Psoas muscle (tissue), 8 donors: ENCODE results near the gene TNFRSF25. TPM values are rescaled to one million over a fixed set of nuclear protein-coding genes. Genes with fewer than 3 reads are reported as not detected.
"Not testable (repeated sequence)": the region's sequence is repeated elsewhere in the genome, so short reads cannot be mapped to it uniquely, and the experiment has no call there.

Source experiments
- ATAC-seq, 4 donors: fragments of 200-7000 bp; cut with Tn5 transposase; one replicate each; pipeline ENCODE4 v1.9.1; 2020; ENCODE audit warnings: moderate library complexity in 3 of 4, mild to moderate bottlenecking in 2 of 4
- DNase-seq, 2 donors: peaks; one replicate each; pipeline ENCODE4 v3.0.0-alpha.2; 2020
- H3K27ac ChIP-seq: fragments of 200-600 bp; one replicate; pipeline ENCODE4 v1.8.0; 2022
- H3K27me3 ChIP-seq, 3 donors: fragments of 200-600 bp in 1 of 3; one replicate each; pipeline versions ENCODE4 v1.6.1 to v1.8.0; 2013 to 2022; ENCODE audit warnings: low read length in 2 of 3, mild to moderate bottlenecking in 2 of 3, moderate library complexity in 1 of 3; ENCODE audit not compliant: insufficient read depth in 3 of 3
- H3K36me3 ChIP-seq, 2 donors: fragments of 200-600 bp in 1 of 2; one replicate each; pipeline versions ENCODE4 v1.6.1 to v1.8.0; 2013 to 2022; ENCODE audit warnings: low read depth in 1 of 2, mild to moderate bottlenecking in 1 of 2, moderate library complexity in 1 of 2; ENCODE audit not compliant: insufficient read depth in 1 of 2
- H3K4me1 ChIP-seq: fragments of 200-600 bp; one replicate; pipeline ENCODE4 v1.8.0; 2022
- H3K4me3 ChIP-seq: fragments of 200-600 bp; one replicate; pipeline ENCODE4 v1.8.0; 2022; ENCODE audit warnings: mild to moderate bottlenecking
- H3K9me3 ChIP-seq: fragments of 200-600 bp; one replicate; pipeline ENCODE4 v1.8.0; 2022
- WGBS, 3 donors: extraction: QIAGEN DNeasy Blood & Tissue Kit; methylation state at CpG; one replicate each; pipeline versions ENCODE4 v1.1.6 to v1.1.7; 2013; 5-methylcytosine and 5-hydroxymethylcytosine counted together
- intact Hi-C, 2 donors: fragments of 100-400 bp; cut with DNase I; formaldehyde crosslinking; loops; one replicate each; pipeline versions ENCODE4 v1.11.0 to v1.14.2; 2022
- polyA plus RNA-seq, 3 donors: library from polyadenylated mRNA; stranded (reverse); fragments of 200-250 nt; gene quantifications; one replicate each; pipeline ENCODE4 v1.2.3, GENCODE V29; 2013
- total RNA-seq, 4 donors: library from RNA; stranded (reverse); fragmentation: NEBNext Ultra II Directional in 2 of 4; extraction: Animal tissue kit (Norgen Biotek cat#: 25700) in 2 of 4; gene quantifications; one replicate each; pipeline versions ENCODE4 v1.2.1 to v1.2.4, GENCODE V29; 2021 to 2023
- TF ChIP-seq, protein P1 (sequence below): fragments of 200-600 bp; IDR thresholded peaks from one replicate; pipeline ENCODE4 v1.8.0; 2022; ENCODE audit warnings: antibody characterized with exemption
- donor health status: healthy with polysubstance abuse.
- donor health status: DM: no; HTN: no; CAD: no; lungs with moderate emphysema.
- donor health status: Bipolar disorder and iron deficiency.
- donor health status: healthy.
- donor health status: DM: yes; HTN: yes; CAD: no.
- donor health status: DM: no; HTN: no; CAD: no.
- donor health status: DM: no; HTN: no; CAD: no.
- donor health status: DM: yes; HTN: yes; CAD: no.

The TNFRSF25 gene
- total and polyA plus RNA-seq, 7 donors: 1.5 to 2.7 (median 1.9) TPM

DNA sequence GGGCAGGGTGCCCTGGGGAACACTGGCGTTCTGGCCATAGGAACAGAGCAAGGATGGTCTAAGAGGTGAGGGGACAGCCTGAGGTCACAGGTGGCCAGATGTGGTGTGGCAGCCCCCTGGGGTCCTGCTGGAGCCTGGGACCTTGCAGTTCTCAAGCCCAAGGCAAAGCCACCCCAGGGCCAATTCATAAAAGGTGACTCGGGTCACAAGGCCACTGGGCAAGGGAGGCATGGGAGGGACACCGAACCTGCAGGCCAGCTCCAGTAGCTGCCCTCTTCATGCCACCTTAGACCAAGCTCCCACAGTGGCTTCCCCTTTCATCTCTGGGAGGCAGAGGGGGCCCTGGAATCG, 19.3 kb downstream of the TNFRSF25 start:
- H3K36me3 ChIP-seq: no peaks in the 10 kb centered on the region
- TF ChIP-seq, protein P1, sequence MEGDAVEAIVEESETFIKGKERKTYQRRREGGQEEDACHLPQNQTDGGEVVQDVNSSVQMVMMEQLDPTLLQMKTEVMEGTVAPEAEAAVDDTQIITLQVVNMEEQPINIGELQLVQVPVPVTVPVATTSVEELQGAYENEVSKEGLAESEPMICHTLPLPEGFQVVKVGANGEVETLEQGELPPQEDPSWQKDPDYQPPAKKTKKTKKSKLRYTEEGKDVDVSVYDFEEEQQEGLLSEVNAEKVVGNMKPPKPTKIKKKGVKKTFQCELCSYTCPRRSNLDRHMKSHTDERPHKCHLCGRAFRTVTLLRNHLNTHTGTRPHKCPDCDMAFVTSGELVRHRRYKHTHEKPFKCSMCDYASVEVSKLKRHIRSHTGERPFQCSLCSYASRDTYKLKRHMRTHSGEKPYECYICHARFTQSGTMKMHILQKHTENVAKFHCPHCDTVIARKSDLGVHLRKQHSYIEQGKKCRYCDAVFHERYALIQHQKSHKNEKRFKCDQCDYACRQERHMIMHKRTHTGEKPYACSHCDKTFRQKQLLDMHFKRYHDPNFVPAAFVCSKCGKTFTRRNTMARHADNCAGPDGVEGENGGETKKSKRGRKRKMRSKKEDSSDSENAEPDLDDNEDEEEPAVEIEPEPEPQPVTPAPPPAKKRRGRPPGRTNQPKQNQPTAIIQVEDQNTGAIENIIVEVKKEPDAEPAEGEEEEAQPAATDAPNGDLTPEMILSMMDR: no peak
- no peak overlapping the region for H3K4me3 ChIP-seq
- no peaks in the 10 kb centered on the region for H3K4me1 ChIP-seq
- no peak overlapping the region for H3K27ac ChIP-seq
- intact Hi-C loops: loop anchor here in 1 of 2 donors (1.0 kb wide), 1 partner anchor 14 kb away; no protein-coding TSS in a partner anchor
- peaks cover 0 to 73% (median 17%) of the 10 kb centered on the region in 3 donors for H3K27me3 ChIP-seq
- no peak for DNase-seq
- ATAC-seq: no peak
- H3K9me3 ChIP-seq: no peaks in the 10 kb centered on the region
- 59 to 79% (median 62%) methylated on average over 3 to 4 of the region's 4 CpGs for WGBS, 3 donors

DNA sequence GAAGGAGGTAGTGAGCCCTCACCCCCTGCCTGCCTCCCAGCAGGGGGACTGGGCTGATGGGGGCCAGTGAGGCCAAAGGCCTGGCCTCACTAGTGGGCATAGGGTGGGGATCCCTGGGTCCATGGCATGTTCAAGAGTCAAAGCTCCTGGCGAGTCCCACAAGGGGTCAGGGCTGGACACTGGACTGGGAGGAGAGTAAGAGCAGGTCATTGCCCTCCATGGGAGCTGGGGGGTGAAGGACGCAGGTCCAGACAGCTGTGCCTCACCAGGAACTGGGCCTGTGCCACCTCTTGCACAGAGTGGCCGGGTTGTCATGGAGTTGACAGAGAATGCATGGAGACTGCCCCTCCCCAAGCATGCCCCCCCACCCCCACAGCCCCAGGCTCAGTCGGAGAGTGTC, 20.0 kb downstream of the TNFRSF25 start:
- H3K27ac ChIP-seq, DNase-seq, H3K36me3 ChIP-seq, H3K9me3 ChIP-seq, ATAC-seq, H3K4me1 ChIP-seq, H3K4me3 ChIP-seq, intact Hi-C loops: not testable (repeated sequence)
- peaks cover 0 to 73% (median 16%) of the 10 kb centered on the region in 3 donors for H3K27me3 ChIP-seq
- 60 to 75% (median 66%) methylated on average over 2 to 4 of the region's 4 CpGs for WGBS, 3 donors

DNA sequence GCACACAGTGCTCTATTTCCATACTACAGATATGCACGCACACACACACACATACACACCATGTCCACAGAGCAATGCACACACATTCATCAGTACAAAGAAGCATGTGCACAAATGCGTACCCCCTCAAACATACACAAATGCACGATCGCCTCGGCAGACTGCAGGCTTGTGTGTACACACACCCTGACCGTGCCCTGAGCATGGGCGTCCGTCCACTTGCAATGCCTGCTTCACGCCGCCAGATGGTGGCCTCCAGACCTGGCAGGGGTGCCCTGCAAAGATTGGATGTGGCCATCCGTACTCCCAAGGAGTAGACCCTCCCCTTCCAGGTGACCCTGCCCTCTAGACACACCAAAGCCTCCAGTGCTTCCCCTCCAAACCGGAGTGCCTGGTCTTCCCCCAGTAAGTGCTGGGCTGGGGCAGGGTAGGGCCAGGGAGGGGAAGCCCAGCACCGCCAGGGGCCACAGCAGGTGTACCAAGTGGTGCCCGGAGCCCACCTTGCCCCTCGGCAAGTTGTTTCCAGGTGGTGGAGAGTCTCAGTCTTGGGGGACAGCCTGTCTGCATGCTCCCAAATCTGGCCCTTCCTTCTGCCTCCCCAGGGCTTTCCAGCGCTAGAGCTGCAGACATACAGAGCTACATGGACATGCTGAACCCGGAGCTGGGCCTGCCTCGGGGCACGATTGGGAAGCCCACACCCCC, 20.8 kb downstream of the TNFRSF25 start:
- intact Hi-C loops: no loop called here
- H3K36me3 ChIP-seq: no peaks in the 10 kb centered on the region
- DNase-seq: no peak
- peaks cover 0 to 71% (median 19%) of the 10 kb centered on the region in 3 donors for H3K27me3 ChIP-seq
- no peaks in the 10 kb centered on the region for H3K4me1 ChIP-seq
- no peak overlapping the region for H3K4me3 ChIP-seq
- ATAC-seq: peak; percentile 29 to 59 (median 50)
- H3K9me3 ChIP-seq: no peaks in the 10 kb centered on the region
- no peak overlapping the region for H3K27ac ChIP-seq
- TF ChIP-seq, protein P1: peak; percentile 40
- WGBS, 3 donors: 48 to 58% (median 57%) methylated on average over 18 to 19 of the region's 19 CpGs

DNA sequence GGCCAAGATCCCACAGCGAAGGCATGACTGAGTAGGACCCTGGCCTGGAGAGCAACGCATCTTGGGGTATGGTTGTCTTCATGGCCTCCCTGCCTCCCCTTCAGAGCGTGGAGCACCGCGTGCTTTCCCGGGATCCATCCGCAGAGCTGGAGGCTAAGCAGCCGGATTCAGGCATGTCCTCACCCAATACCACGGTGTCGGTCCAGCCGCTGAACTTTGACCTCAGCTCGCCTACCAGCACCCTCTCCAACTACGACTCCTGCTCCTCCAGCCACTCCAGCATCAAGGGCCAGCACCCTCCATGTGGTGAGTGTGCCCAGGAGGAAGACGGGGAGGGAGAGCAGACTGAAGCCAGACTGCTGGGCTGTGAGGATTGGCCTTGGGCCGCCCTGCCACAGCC, 21.6 kb downstream of the TNFRSF25 start:
- no peaks in the 10 kb centered on the region for H3K36me3 ChIP-seq
- H3K4me1 ChIP-seq: no peaks in the 10 kb centered on the region
- DNase-seq (no peak), ATAC-seq (no peak)
- no peak overlapping the region for H3K4me3 ChIP-seq
- peaks cover 0 to 72% (median 20%) of the 10 kb centered on the region in 3 donors for H3K27me3 ChIP-seq
- intact Hi-C loops: no loop called here
- 86 to 90% (median 88%) methylated on average over 15 of the region's 15 CpGs for WGBS, 3 donors
- TF ChIP-seq, protein P1: no peak
- H3K9me3 ChIP-seq: no peaks in the 10 kb centered on the region
- H3K27ac ChIP-seq: no peak overlapping the region

DNA sequence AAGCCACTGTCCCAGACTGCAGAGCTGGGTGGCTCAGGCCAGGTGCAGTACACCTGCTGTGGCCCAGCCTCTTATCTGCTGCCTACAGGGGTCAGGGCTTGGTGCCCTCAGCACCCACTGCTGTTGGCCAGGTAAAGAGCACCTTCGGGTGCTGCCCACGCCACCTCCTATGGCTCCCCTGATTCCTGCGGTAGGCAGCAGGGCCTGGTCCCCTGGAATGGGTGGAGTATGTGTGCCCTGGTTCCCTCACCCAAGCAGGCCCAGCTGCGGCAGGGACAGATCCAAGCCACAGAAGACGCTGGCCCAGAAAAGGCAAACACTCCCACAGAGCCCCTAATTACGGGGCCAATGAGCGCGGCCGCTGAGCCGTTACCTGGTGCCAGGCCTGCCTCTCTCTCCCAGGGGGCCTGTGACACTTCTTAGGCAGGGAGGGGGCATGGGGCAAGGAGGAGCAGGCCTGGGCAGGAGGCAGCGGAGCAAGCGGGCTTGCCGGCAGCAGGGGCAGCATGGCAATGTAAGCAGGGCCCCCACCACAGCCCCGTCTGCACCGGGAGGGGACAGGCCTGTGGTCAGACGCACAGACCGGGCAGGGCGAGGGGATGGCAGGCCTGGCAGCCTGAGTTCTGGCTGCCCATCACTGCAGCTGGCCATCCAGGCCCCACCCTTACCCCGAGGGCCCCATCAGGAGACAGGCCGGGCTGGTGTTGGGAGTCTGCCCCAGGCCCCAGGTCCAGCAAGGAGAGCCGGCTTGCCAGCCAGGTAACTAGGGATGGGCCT, 22.4 kb downstream of the TNFRSF25 start:
- 78 to 80% (median 78%) methylated on average over 21 of the region's 21 CpGs for WGBS, 3 donors
- Histone ChIP-seq H3K4me3 (no peak overlapping the region), H3K27ac (no peak overlapping the region), H3K27me3 (peaks cover 0 to 65% (median 18%) of the 10 kb centered on the region in 3 donors), H3K9me3 (no peaks in the 10 kb centered on the region), H3K4me1 (no peaks in the 10 kb centered on the region), H3K36me3 (no peaks in the 10 kb centered on the region)
- intact Hi-C loops: no loop called here
- no peak for DNase-seq
- ATAC-seq: no peak
- TF ChIP-seq, protein P1: no peak
